Activated CD4-positive, alpha-beta T cell treated with anti-CD3 and anti-CD28 coated beads for 4 hours (primary cell): ENCODE measurements around the gene SEMA4C.

ENCODE experiments used
- DNase-seq, 2 donors: peaks; one replicate each; pipeline ENCODE4 v3.0.0-alpha.2; 2020

Gene SEMA4C

GRCh38 chr2:96839875-96840850, 29.7 kb downstream of the SEMA4C start:
- no peak for DNase-seq

- peak; percentile 76 to 83 for DNase-seq
These were observed 30.5 kb downstream of the SEMA4C start for GRCh38 chr2:96839293-96839874.

GRCh38 chr2:96838345-96839292, 31.3 kb downstream of the SEMA4C start:
- DNase-seq = no peak

- DNase-seq = no peak
These were observed 32.3 kb downstream of the SEMA4C start for GRCh38 chr2:96837575-96837974.

GRCh38 chr2:96835830-96836229, 34.0 kb downstream of the SEMA4C start:
- no peak for DNase-seq

- DNase-seq = no peak
These were observed 36.9 kb downstream of the SEMA4C start for GRCh38 chr2:96832754-96833507.

- DNase-seq = no peak
These were observed 37.5 kb downstream of the SEMA4C start for GRCh38 chr2:96832408-96832753.

- no peak for DNase-seq
These were observed 38.2 kb downstream of the SEMA4C start for GRCh38 chr2:96831679-96832078.

- DNase-seq = no peak
These were observed 39.8 kb downstream of the SEMA4C start for GRCh38 chr2:96830044-96830562.

- no peak for DNase-seq
These were observed 41.0 kb downstream of the SEMA4C start for GRCh38 chr2:96828874-96829273.

GRCh38 chr2:96828436-96828835, 41.4 kb downstream of the SEMA4C start:
- DNase-seq = no peak

- DNase-seq = no peak
These were observed 43.2 kb downstream of the SEMA4C start for GRCh38 chr2:96826546-96827278.

GRCh38 chr2:96825057-96825456, 44.8 kb downstream of the SEMA4C start:
- DNase-seq = no peak

GRCh38 chr2:96824079-96824870, 45.6 kb downstream of the SEMA4C start:
- no peak for DNase-seq

- DNase-seq = no peak
These were observed 46.7 kb downstream of the SEMA4C start for GRCh38 chr2:96823198-96823597.

GRCh38 chr2:96822786-96823185, 47.1 kb downstream of the SEMA4C start:
- no peak for DNase-seq

- no peak for DNase-seq
These were observed 48.7 kb downstream of the SEMA4C start for GRCh38 chr2:96821113-96821675.

- DNase-seq = no peak
These were observed 49.9 kb downstream of the SEMA4C start for GRCh38 chr2:96819876-96820511.

GRCh38 chr2:96819128-96819875, 50.6 kb downstream of the SEMA4C start:
- DNase-seq = no peak
